HepG2 (cell line): ENCODE results near the gene ALK. TPM values are rescaled to one million over a fixed set of nuclear protein-coding genes. Genes with fewer than 3 reads are reported as not detected.
A peak's percentile ranks its signal among the peaks of the same experiment; 100 is the strongest.

ENCODE experiments used
- CCDC6 ChIP-seq: sonication (generic); formaldehyde crosslinking; IDR thresholded peaks from 2 replicates; pipeline ENCODE4 v1.8.1; 2022; ENCODE audit warnings: mild to moderate bottlenecking, missing genetic modification reagents, moderate library complexity
- CEBPG ChIP-seq: IDR thresholded peaks from 2 replicates; pipeline ENCODE4 v1.6.1; 2016
- CREB1 ChIP-seq, 2 experiments: fragments of 450-650 bp in 1 of 2; IDR thresholded peaks; 2 replicates each; pipeline ENCODE4 v1.6.1; 2016 to 2017; ENCODE audit warnings: control low read depth in 1 of 2, mild to moderate bottlenecking in 1 of 2, missing compliant biosample characterization in 1 of 2, missing genetic modification characterization in 1 of 2
- KLF16 ChIP-seq, 2 experiments: sonication (generic) in 1 of 2; formaldehyde crosslinking in 1 of 2; IDR thresholded peaks; 2 replicates each; pipeline versions ENCODE4 v1.6.1 to v1.8.0; 2016 to 2023; ENCODE audit warnings: missing genetic modification reagents in 2 of 2, missing compliant biosample characterization in 1 of 2
- LCORL ChIP-seq, 2 experiments: fragments of 450-650 bp in 1 of 2; sonication (generic) in 1 of 2; formaldehyde crosslinking in 1 of 2; IDR thresholded peaks; 2 replicates each; pipeline versions ENCODE4 v1.5.0 to v1.6.1; 2017 to 2020; ENCODE audit warnings: antibody characterized with exemption in 1 of 2, missing genetic modification reagents in 1 of 2
- MBNL3 ChIP-seq: fragments of 250-450 bp; sonication (Bioruptor Pico); conservative IDR thresholded peaks from 2 replicates; pipeline ENCODE4 v1.8.0; 2022; ENCODE audit warnings: mild to moderate bottlenecking, inconsistent platforms
- NRL ChIP-seq: sonication (generic); formaldehyde crosslinking; IDR thresholded peaks from 2 replicates; pipeline ENCODE4 v1.5.0; 2020; ENCODE audit warnings: missing genetic modification reagents, mild to moderate bottlenecking, moderate library complexity, borderline replicate concordance
- RFX3 ChIP-seq: IDR thresholded peaks from 2 replicates; pipeline ENCODE4 v1.6.1; 2016; ENCODE audit warnings: missing biosample characterization, missing genetic modification reagents
- SIX4 ChIP-seq: sonication (generic); formaldehyde crosslinking; IDR thresholded peaks from 2 replicates; pipeline ENCODE4 v1.4.0; 2020; ENCODE audit warnings: missing genetic modification reagents
- SMAD3 ChIP-seq: sonication (generic); formaldehyde crosslinking; IDR thresholded peaks from 2 replicates; pipeline ENCODE4 v1.4.0; 2020; ENCODE audit warnings: missing genetic modification reagents
- SNAPC2 ChIP-seq: sonication (generic); formaldehyde crosslinking; IDR thresholded peaks from 2 replicates; pipeline ENCODE4 v1.8.1; 2022; ENCODE audit warnings: mild to moderate bottlenecking, missing genetic modification reagents
- SOX5 ChIP-seq: IDR thresholded peaks from 2 replicates; pipeline ENCODE4 v1.6.1; 2016; ENCODE audit warnings: borderline replicate concordance
- ZNF225 ChIP-seq: sonication (generic); formaldehyde crosslinking; IDR thresholded peaks from 2 replicates; pipeline ENCODE4 v1.4.0; 2020; ENCODE audit warnings: mild to moderate bottlenecking, missing genetic modification reagents
- ZNF232 ChIP-seq: sonication (generic); formaldehyde crosslinking; IDR thresholded peaks from 2 replicates; pipeline ENCODE4 v1.4.0; 2020; ENCODE audit warnings: missing genetic modification reagents, borderline replicate concordance
- ZNF644 ChIP-seq: IDR thresholded peaks from 2 replicates; pipeline ENCODE4 v1.6.1; 2016; ENCODE audit warnings: low read depth
- ZNF850 ChIP-seq: sonication (generic); formaldehyde crosslinking; conservative IDR thresholded peaks from 2 replicates; pipeline ENCODE4 v1.9.0; 2021; ENCODE audit warnings: mild to moderate bottlenecking, missing genetic modification reagents
- ZNF891 ChIP-seq: sonication (generic); formaldehyde crosslinking; IDR thresholded peaks from 2 replicates; pipeline ENCODE4 v1.5.0; 2020; ENCODE audit warnings: mild to moderate bottlenecking, missing genetic modification reagents
- polyA plus RNA-seq, 8 experiments: library from polyadenylated mRNA; depleted of rRNA in 3 of 8; stranded (reverse) in 7 of 8; unstranded in 1 of 8; fragments of >200 nt; fragmentation: Illumina TruSeq in 4 of 8; extraction: Trizol in 4 of 8; gene quantifications; 2 replicates each; pipeline versions ENCODE4 v1.2.1 to v1.2.3, GENCODE V29; 2011 to 2016; ENCODE audit warnings: low read depth in 4 of 8, missing spikeins in 1 of 8, mixed read lengths in 1 of 8; ENCODE audit not compliant: insufficient read depth in 1 of 8
- total RNA-seq, 5 experiments: library from RNA; depleted of rRNA; stranded (reverse); fragments of >200 nt; fragmentation: Illumina TruSeq; extraction: Trizol; gene quantifications; 2 replicates each; pipeline ENCODE4 v1.2.3, GENCODE V29; 2016; ENCODE audit warnings: low read depth in 1 of 5
- TF ChIP-seq, protein P1 (sequence below): sonication (generic); formaldehyde crosslinking; IDR thresholded peaks from 2 replicates; pipeline ENCODE4 v1.8.1; 2023; ENCODE audit warnings: mild to moderate bottlenecking, moderate library complexity, missing genetic modification reagents
- TF ChIP-seq, protein P2 (sequence below): IDR thresholded peaks from 2 replicates; pipeline ENCODE4 v1.6.1; 2016; ENCODE audit warnings: missing genetic modification reagents, missing compliant biosample characterization
- TF ChIP-seq, protein P3 (sequence below): sonication (generic); formaldehyde crosslinking; IDR thresholded peaks from 2 replicates; pipeline ENCODE4 v1.4.0; 2020; ENCODE audit warnings: missing genetic modification reagents
- TF ChIP-seq, protein P4 (sequence below): IDR thresholded peaks from 2 replicates; pipeline ENCODE4 v1.4.0; 2020; ENCODE audit warnings: mild to moderate bottlenecking, missing genetic modification reagents

The ALK gene
- total and polyA plus RNA-seq, 2 of the 13 experiments (the other 11 are each of a cell fraction or from before 2014, with no cell fraction given), result not detected

DNA sequence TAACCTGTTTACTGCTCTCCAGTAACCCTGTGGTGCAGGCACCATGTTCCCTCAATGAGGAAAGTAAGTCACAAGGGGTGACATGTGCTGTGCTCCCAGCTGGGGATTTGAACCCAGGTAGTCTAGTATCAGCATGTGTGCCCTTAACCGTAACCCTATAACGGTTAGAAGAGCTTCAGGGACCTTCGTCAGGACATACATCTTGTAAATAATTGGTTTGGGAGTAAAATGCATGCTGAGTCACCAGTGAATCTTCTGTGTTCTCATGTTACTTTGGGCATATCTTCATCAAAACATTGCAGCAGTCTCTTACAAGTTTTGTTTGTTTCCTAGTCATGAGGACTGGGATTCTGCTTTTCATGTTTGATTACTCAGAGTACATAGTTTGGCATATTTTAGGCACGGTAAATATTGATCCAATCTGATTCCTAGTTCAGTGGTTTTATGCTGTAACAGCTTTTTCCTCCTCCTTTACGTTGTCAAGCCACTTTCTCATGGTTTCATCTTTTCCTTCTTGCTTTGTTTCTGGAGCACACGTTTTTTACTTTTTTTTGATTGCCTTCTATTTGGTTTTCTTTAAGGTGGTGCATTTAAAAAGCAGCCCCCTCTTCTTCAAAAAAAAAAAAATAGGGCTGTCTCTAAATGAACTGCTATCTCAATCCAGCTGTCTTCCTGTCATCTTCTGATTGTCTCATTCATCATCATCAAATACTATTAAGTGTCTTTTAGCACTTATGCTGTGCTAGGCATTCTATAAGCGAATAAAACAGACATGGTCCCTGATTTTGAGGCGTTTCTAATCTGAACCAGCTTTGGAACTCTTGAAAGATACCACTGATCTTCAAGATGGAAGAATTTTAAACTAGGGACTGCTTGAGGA, 755.8 kb downstream of the ALK start (continued):
- TF ChIP-seq MBNL3 (CRISPR knock-in tag) (no peak), LCORL (IDR thresholded peaks at IDR 0.05) (peak; percentile 48; the same call in 1 of the 2 replicates), LCORL (CRISPR knock-in tag; IDR thresholded peaks at IDR 0.05) (0 out of 2 replicates have a peak, but pooled peaks have one; percentile 42), SIX4 (CRISPR knock-in tag) (peak; percentile 87), ZNF850 (CRISPR knock-in tag) (no peak), ZNF891 (CRISPR knock-in tag) (no peak), ZNF232 (no peak), CCDC6 (CRISPR knock-in tag) (no peak), CEBPG (CRISPR knock-in tag) (0 out of 2 replicates have a peak, but pooled peaks have one; percentile 32), SNAPC2 (CRISPR knock-in tag) (no peak), CREB1 (IDR thresholded peaks at IDR 0.05) (no peak), CREB1 (CRISPR knock-in tag; IDR thresholded peaks at IDR 0.05) (0 out of 2 replicates have a peak, but pooled peaks have one; percentile 39), NRL (no peak), SMAD3 (CRISPR knock-in tag) (0 out of 2 replicates have a peak, but pooled peaks have one; percentile 51), SOX5 (CRISPR knock-in tag) (peak; percentile 70; the same call in 1 of the 2 replicates), ZNF225 (CRISPR knock-in tag) (no peak), KLF16 (CRISPR knock-in tag; IDR thresholded peaks at IDR 0.05) (peak in 1 of 2 experiments; percentile 75; a peak in 1 of 4 replicates), RFX3 (CRISPR knock-in tag) (no peak), ZNF644 (CRISPR knock-in tag) (peak; percentile 55)
- TF ChIP-seq, protein P1, sequence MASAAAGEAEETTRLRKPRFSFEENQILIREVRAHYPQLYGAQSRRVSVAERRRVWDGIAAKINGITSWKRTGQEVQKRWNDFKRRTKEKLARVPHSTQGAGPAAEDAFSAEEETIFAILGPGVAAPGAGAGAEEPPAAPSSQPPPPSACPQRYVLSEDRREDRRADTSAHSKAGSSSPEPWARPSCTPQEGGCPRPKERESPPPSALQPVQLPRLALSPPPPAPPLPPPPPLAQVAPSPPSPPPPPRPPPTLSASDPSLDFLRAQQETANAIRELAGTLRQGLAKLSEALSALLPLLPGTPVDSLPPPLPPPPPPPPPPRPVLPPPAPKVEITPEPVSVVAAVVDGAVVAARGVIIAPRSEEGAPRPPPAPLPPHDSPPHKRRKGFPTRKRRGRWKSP, result peak; percentile 56; the same call in 1 of the 2 replicates
- TF ChIP-seq, protein P2, sequence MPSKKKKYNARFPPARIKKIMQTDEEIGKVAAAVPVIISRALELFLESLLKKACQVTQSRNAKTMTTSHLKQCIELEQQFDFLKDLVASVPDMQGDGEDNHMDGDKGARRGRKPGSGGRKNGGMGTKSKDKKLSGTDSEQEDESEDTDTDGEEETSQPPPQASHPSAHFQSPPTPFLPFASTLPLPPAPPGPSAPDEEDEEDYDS (CRISPR knock-in tag), result peak; percentile 21; the same call in 1 of the 2 replicates
- TF ChIP-seq, protein P3, sequence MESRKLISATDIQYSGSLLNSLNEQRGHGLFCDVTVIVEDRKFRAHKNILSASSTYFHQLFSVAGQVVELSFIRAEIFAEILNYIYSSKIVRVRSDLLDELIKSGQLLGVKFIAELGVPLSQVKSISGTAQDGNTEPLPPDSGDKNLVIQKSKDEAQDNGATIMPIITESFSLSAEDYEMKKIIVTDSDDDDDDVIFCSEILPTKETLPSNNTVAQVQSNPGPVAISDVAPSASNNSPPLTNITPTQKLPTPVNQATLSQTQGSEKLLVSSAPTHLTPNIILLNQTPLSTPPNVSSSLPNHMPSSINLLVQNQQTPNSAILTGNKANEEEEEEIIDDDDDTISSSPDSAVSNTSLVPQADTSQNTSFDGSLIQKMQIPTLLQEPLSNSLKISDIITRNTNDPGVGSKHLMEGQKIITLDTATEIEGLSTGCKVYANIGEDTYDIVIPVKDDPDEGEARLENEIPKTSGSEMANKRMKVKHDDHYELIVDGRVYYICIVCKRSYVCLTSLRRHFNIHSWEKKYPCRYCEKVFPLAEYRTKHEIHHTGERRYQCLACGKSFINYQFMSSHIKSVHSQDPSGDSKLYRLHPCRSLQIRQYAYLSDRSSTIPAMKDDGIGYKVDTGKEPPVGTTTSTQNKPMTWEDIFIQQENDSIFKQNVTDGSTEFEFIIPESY (CRISPR knock-in tag), result peak; percentile 17; the same call in 1 of the 2 replicates
- TF ChIP-seq, protein P4, sequence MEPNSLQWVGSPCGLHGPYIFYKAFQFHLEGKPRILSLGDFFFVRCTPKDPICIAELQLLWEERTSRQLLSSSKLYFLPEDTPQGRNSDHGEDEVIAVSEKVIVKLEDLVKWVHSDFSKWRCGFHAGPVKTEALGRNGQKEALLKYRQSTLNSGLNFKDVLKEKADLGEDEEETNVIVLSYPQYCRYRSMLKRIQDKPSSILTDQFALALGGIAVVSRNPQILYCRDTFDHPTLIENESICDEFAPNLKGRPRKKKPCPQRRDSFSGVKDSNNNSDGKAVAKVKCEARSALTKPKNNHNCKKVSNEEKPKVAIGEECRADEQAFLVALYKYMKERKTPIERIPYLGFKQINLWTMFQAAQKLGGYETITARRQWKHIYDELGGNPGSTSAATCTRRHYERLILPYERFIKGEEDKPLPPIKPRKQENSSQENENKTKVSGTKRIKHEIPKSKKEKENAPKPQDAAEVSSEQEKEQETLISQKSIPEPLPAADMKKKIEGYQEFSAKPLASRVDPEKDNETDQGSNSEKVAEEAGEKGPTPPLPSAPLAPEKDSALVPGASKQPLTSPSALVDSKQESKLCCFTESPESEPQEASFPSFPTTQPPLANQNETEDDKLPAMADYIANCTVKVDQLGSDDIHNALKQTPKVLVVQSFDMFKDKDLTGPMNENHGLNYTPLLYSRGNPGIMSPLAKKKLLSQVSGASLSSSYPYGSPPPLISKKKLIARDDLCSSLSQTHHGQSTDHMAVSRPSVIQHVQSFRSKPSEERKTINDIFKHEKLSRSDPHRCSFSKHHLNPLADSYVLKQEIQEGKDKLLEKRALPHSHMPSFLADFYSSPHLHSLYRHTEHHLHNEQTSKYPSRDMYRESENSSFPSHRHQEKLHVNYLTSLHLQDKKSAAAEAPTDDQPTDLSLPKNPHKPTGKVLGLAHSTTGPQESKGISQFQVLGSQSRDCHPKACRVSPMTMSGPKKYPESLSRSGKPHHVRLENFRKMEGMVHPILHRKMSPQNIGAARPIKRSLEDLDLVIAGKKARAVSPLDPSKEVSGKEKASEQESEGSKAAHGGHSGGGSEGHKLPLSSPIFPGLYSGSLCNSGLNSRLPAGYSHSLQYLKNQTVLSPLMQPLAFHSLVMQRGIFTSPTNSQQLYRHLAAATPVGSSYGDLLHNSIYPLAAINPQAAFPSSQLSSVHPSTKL (CRISPR knock-in tag), result peak; percentile 91
